Left ventricle myocardium inferior (tissue), 1 donor: ENCODE measurements around the gene HPS5. TPM values are rescaled to one million over a fixed set of nuclear protein-coding genes. Genes with fewer than 3 reads are reported as not detected.

Source experiments
- DNase-seq: peaks from one replicate; pipeline ENCODE4 v3.0.0-alpha.2; 2020
- H3K27ac ChIP-seq: fragments of 200-600 bp; replicated peaks from 2 replicates; pipeline ENCODE4 v1.8.0; 2021
- H3K27me3 ChIP-seq: fragments of 200-600 bp; 2 replicates; pipeline ENCODE4 v1.8.0; 2021; ENCODE audit warnings: low read depth
- H3K36me3 ChIP-seq: fragments of 200-600 bp; 2 replicates; pipeline ENCODE4 v1.8.0; 2021
- H3K4me1 ChIP-seq: fragments of 200-600 bp; 2 replicates; pipeline ENCODE4 v1.8.0; 2021
- H3K4me3 ChIP-seq: fragments of 200-600 bp; 2 replicates; pipeline ENCODE4 v1.8.0; 2021; ENCODE audit warnings: mild to moderate bottlenecking, moderate library complexity
- H3K9me3 ChIP-seq: fragments of 200-600 bp; replicated peaks from 2 replicates; pipeline ENCODE4 v1.8.0; 2021
- intact Hi-C: fragments of 100-400 bp; cut with micrococcal nuclease; formaldehyde crosslinking; loops from one replicate; pipeline ENCODE4 v1.11.0; 2022
- total RNA-seq: library from RNA; stranded (reverse); fragmentation: NEBNext Ultra II Directional; extraction: Animal tissue kit (Norgen Biotek cat#: 25700); gene quantifications from one replicate; pipeline ENCODE4 v1.2.1, GENCODE V29; 2021
- TF ChIP-seq, protein P1 (sequence below): fragments of 200-600 bp; IDR thresholded peaks from 2 replicates; pipeline ENCODE4 v1.8.0; 2021; ENCODE audit warnings: antibody characterized with exemption, mild to moderate bottlenecking, borderline replicate concordance
- donor health status: DM: no; HTN: yes; CAD: no; lungs with severe emphysema.

Gene HPS5
- total RNA-seq, 1 donor from 2014 or later, result 11.5 TPM

DNA sequence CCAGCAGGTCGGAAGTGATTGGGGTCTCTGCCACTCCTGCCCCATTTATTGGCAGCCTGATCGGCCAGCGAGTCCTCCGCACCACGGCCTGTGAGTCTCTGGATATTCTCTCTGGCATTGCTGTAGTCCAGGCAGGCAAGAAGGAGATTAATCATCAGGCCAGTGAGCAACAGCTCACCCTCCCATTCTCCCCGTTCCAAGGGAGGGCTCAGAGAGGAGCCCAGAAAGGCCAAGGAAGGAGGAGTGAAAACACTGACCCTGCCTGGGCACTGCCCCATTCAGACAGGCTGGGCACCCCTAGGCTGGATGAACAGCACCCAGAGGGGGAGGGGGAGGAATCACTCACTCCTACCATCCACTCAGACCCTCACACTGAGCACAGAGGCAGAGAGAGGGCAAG is 76.5 kb downstream of the HPS5 start:
- intact Hi-C loops, result no loop called here
- Histone ChIP-seq H3K4me3 (no peak overlapping the region), H3K9me3 (peaks cover 7% of the 10 kb centered on the region), H3K36me3 (no peaks in the 10 kb centered on the region), H3K27me3 (peaks cover 21% of the 10 kb centered on the region), H3K4me1 (no peaks in the 10 kb centered on the region), H3K27ac (no peak overlapping the region)
- TF ChIP-seq, protein P1, sequence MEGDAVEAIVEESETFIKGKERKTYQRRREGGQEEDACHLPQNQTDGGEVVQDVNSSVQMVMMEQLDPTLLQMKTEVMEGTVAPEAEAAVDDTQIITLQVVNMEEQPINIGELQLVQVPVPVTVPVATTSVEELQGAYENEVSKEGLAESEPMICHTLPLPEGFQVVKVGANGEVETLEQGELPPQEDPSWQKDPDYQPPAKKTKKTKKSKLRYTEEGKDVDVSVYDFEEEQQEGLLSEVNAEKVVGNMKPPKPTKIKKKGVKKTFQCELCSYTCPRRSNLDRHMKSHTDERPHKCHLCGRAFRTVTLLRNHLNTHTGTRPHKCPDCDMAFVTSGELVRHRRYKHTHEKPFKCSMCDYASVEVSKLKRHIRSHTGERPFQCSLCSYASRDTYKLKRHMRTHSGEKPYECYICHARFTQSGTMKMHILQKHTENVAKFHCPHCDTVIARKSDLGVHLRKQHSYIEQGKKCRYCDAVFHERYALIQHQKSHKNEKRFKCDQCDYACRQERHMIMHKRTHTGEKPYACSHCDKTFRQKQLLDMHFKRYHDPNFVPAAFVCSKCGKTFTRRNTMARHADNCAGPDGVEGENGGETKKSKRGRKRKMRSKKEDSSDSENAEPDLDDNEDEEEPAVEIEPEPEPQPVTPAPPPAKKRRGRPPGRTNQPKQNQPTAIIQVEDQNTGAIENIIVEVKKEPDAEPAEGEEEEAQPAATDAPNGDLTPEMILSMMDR, result no peak
- no peak for DNase-seq

DNA sequence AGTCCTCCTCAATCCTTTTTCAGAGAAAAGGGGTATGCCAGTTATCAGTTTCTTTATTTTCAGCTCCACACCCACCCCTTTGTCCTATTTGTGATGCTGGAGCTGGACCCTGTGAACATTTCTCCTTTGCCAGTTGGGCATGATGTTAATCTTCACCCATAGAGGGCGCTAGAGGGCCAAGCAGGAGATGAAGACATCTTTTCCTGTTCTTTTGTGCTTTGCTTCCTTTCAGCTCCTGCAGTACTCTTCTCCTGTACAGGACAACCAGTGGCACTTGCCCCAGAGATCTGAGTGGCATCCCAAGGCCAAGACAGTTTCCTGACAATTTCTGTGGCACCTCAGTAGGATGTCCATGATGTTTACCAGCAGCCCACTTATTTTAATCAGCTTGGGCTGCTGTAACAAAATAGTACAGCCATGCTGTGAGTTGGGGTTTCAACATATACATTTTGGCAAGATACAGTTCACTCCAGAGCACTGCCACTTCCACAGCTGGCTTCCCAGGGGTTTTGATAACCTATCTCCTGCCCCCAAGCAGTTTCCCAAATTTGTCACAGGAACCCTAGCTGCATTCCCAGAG is 78.1 kb downstream of the HPS5 start:
- no peak for DNase-seq
- intact Hi-C loops, result no loop called here
- Histone ChIP-seq H3K36me3 (no peaks in the 10 kb centered on the region), H3K9me3 (peaks cover 7% of the 10 kb centered on the region), H3K4me1 (no peaks in the 10 kb centered on the region), H3K27ac (no peak overlapping the region), H3K27me3 (peaks cover 25% of the 10 kb centered on the region), H3K4me3 (no peak overlapping the region)
- TF ChIP-seq, protein P1, result peak; percentile 55

DNA sequence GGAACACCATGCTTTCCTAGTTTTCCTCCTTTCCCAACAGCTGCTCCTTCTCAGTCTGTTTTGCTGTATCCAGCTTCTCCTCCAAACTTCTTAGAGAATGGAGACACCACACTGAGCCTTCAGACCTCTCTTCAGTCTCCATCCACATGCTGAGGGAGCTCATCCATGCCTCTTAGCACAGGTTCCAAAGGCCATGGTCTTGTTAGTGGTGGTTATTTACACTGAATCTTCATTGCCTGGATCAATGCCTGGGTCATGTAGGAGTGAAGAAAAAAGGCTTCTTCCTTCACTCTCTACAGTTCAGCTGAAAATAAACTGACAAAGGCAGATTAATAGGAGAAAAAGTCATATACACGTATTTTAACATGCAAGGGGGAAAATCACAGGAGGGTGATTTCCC is 82.3 kb downstream of the HPS5 start:
- intact Hi-C loops, result no loop called here

DNA sequence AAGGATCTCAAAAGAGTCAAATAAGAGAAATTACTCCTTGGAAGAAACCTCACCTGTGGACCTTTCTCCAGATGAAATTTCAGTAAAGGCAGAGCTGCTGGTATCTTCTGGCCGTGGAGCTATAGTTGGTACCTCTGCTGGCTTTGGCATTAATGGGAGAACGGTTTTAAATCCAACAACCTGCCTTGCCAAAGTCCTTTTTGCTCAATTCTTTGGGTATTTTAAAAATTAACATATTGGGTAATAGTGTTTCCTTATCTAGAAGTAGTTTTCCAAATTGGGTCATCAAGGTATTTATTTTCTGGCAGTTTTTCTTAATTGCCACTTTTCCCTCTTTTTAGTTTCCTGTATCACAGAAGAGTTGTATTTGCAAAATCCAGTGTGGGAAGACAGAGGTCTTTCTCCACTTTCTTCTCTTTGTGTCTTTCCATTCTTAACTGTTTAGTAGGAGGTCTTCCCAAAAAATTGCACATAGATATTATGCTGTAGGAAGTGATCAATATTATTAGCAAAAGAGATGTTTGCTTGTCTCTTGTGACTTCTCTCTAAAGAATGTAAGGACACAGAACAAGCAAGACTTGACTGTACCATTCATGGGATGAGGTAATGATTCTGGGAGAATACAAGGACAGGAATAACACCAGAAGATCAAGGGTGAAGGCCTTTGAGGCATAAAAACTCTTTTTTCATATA is 85.1 kb downstream of the HPS5 start, which contains the start of gene SAA4:
TSS of gene SAA4 (minus strand) at position 139 of the 693 bp plus-strand sequence. CDS start 876 bp downstream, outside the sequence.
- DNase-seq, result no peak
- intact Hi-C loops, result no loop called here
- no peaks in the 10 kb centered on the region for H3K36me3 ChIP-seq

More for the DNA sequence above, 82.3 kb downstream of the HPS5 start:
- H3K4me1 ChIP-seq, result no peaks in the 10 kb centered on the region
- no peaks in the 10 kb centered on the region for H3K36me3 ChIP-seq
- H3K27me3 ChIP-seq, result peaks cover 36% of the 10 kb centered on the region
- no peak overlapping the region for H3K27ac ChIP-seq
- no peak overlapping the region for H3K4me3 ChIP-seq
- H3K9me3 ChIP-seq, result peaks cover 7% of the 10 kb centered on the region
- TF ChIP-seq, protein P1, result no peak
- DNase-seq, result no peak

DNA sequence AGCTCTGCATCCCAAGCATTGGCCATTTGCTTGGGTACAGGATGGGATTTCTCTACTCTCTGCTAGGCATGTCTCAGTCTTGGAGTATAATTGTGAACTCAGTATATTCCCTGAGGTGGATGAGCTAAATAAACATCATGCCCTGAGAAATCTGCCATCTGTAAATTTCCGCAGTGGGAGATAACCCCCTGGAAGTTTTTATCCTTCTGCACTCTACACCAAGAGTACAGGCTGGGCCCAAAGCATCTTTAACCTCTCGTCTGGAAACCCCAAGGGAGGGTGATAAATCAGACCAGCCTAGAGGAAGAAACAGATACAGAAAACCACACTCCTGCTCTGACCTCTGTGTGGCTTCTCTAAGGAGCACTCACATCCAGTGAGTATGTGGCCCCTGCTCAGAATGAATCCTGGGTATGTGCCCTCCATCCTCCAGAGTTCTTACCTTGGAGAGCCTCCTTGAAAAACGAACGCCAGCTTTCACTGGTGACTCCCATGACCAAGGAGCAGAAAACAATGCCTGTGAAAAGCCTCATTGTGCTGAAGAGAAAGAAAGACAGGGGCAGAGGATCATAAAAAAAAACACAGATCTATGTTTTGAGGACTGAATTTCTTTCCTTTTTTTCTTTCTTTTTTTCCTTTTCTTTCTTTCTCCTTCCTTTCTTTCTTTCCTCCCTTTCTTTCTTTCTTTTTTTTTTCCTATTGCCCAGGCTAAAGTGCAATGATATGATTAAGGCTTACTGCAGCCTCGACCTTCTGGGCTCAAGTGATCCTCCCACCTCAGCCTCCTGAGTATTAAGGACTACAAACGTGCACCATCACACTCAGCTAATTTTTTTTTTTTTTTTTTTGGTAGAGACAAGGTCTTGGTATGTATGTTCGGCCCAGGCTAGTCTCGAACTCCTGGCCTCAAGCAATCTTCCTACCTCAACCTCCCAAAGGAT is 86.3 kb downstream of the HPS5 start:
- no peak for DNase-seq
- Histone ChIP-seq H3K4me1 (no peaks in the 10 kb centered on the region), H3K9me3 (no peaks in the 10 kb centered on the region), H3K27me3 (peaks cover 45% of the 10 kb centered on the region), H3K36me3 (no peaks in the 10 kb centered on the region), H3K4me3 (no peak overlapping the region), H3K27ac (no peak overlapping the region)
- intact Hi-C loops, result no loop called here
- TF ChIP-seq, protein P1, result no peak

More for the DNA sequence above, 85.1 kb downstream of the HPS5 start, which contains the start of gene SAA4:
- peaks cover 45% of the 10 kb centered on the region for H3K27me3 ChIP-seq
- H3K4me3 ChIP-seq, result no peak within 1 kb of the TSS
- H3K27ac ChIP-seq, result no peak within 1 kb of the TSS
- H3K4me1 ChIP-seq, result no peaks in the 10 kb centered on the region
- TF ChIP-seq, protein P1, result no peak
- no peaks in the 10 kb centered on the region for H3K9me3 ChIP-seq
